Erythroblast (primary cell): ENCODE measurements around the gene NAP1L1.

Experiments used
- GATA1 ChIP-seq: IDR thresholded peaks from 2 replicates; pipeline ENCODE4 v1.6.1; 2011; ENCODE audit warnings: low read depth, mild to moderate bottlenecking, control low read depth, low read length, moderate library complexity
- POLR2A ChIP-seq: IDR thresholded peaks from 2 replicates; pipeline ENCODE4 v1.6.1; 2011; ENCODE audit warnings: mild to moderate bottlenecking, low read length

GRCh38 chr12:76127588-76127987 is 43.1 kb upstream of the NAP1L1 start:
- no peak for TF ChIP-seq POLR2A
- no peak for TF ChIP-seq GATA1
